Rectal smooth muscle tissue (tissue), 1 donor: Measurements from ENCODE around the gene PPP1R12B.

Experiments
- H3K27ac ChIP-seq: one replicate; pipeline ENCODE4 v1.7.0; 2013; ENCODE audit warnings: low read depth, low read length, inconsistent platforms
- H3K27me3 ChIP-seq: one replicate; pipeline ENCODE4 v1.7.0; 2013; ENCODE audit warnings: low read length; ENCODE audit not compliant: control insufficient read depth, insufficient read depth
- H3K36me3 ChIP-seq: one replicate; pipeline ENCODE4 v1.7.0; 2013; ENCODE audit warnings: low read length; ENCODE audit not compliant: control insufficient read depth, insufficient read depth
- H3K4me1 ChIP-seq: one replicate; pipeline ENCODE4 v1.7.0; 2013; ENCODE audit warnings: low read length; ENCODE audit not compliant: control insufficient read depth, insufficient read depth
- H3K4me3 ChIP-seq: one replicate; pipeline ENCODE4 v1.7.0; 2013; ENCODE audit warnings: low read length
- H3K9ac ChIP-seq: one replicate; pipeline ENCODE4 v1.7.0; 2013; ENCODE audit warnings: low read length

PPP1R12B gene

GRCh38 chr1:202348509-202349205 lies at the start of gene PPP1R12B:
PPP1R12B (plus strand) TSS chr1:202348699; CDS start chr1:202348852, 153 bp downstream.
- Histone ChIP-seq H3K9ac (peak within 1 kb of the TSS; percentile 78), H3K4me1 (no peaks in the 10 kb centered on the region), H3K4me3 (peak within 1 kb of the TSS; percentile 93)

GRCh38 chr1:202302166-202302565 lies 46.3 kb upstream of the PPP1R12B start:
- Histone ChIP-seq H3K4me3 (no peak overlapping the region), H3K27ac (no peak overlapping the region), H3K36me3 (no peaks in the 10 kb centered on the region), H3K27me3 (no peaks in the 10 kb centered on the region), H3K4me1 (no peaks in the 10 kb centered on the region), H3K9ac (no peak overlapping the region)

More at GRCh38 chr1:202348509-202349205, at the start of gene PPP1R12B:
- Histone ChIP-seq H3K36me3 (no peaks in the 10 kb centered on the region), H3K27me3 (no peaks in the 10 kb centered on the region), H3K27ac (peak within 1 kb of the TSS; percentile 78)

GRCh38 chr1:202304375-202304774 lies 44.1 kb upstream of the PPP1R12B start:
- Histone ChIP-seq H3K27me3 (no peaks in the 10 kb centered on the region), H3K36me3 (no peaks in the 10 kb centered on the region), H3K4me1 (no peaks in the 10 kb centered on the region), H3K27ac (no peak overlapping the region), H3K9ac (no peak overlapping the region), H3K4me3 (no peak overlapping the region)

GRCh38 chr1:202305168-202305567 lies 43.3 kb upstream of the PPP1R12B start:
- H3K4me3 ChIP-seq = no peak overlapping the region
- no peaks in the 10 kb centered on the region for H3K36me3 ChIP-seq
- H3K27ac ChIP-seq = no peak overlapping the region
- H3K9ac ChIP-seq = no peak overlapping the region
- no peaks in the 10 kb centered on the region for H3K27me3 ChIP-seq
- no peaks in the 10 kb centered on the region for H3K4me1 ChIP-seq

GRCh38 chr1:202306535-202307345 lies 41.8 kb upstream of the PPP1R12B start:
- no peaks in the 10 kb centered on the region for H3K36me3 ChIP-seq
- no peak overlapping the region for H3K9ac ChIP-seq
- no peaks in the 10 kb centered on the region for H3K4me1 ChIP-seq
- H3K4me3 ChIP-seq = no peak overlapping the region
- H3K27me3 ChIP-seq = no peaks in the 10 kb centered on the region
- no peak overlapping the region for H3K27ac ChIP-seq

- no peaks in the 10 kb centered on the region for H3K4me1 ChIP-seq
- H3K4me3 ChIP-seq = no peak overlapping the region
- no peaks in the 10 kb centered on the region for H3K36me3 ChIP-seq
- H3K27me3 ChIP-seq = no peaks in the 10 kb centered on the region
- no peak overlapping the region for H3K9ac ChIP-seq
- H3K27ac ChIP-seq = no peak overlapping the region
These were observed 38.3 kb upstream of the PPP1R12B start for GRCh38 chr1:202310071-202310725.

GRCh38 chr1:202310746-202311145 lies 37.8 kb upstream of the PPP1R12B start:
- Histone ChIP-seq H3K27ac (no peak overlapping the region), H3K4me1 (no peaks in the 10 kb centered on the region), H3K36me3 (no peaks in the 10 kb centered on the region), H3K9ac (no peak overlapping the region), H3K27me3 (no peaks in the 10 kb centered on the region), H3K4me3 (no peak overlapping the region)

GRCh38 chr1:202311875-202312635 lies 36.4 kb upstream of the PPP1R12B start:
- H3K27me3 ChIP-seq = no peaks in the 10 kb centered on the region
- no peaks in the 10 kb centered on the region for H3K36me3 ChIP-seq
- H3K4me3 ChIP-seq = no peak overlapping the region
- H3K9ac ChIP-seq = no peak overlapping the region
- H3K27ac ChIP-seq = no peak overlapping the region
- no peaks in the 10 kb centered on the region for H3K4me1 ChIP-seq

GRCh38 chr1:202315576-202316168 lies 32.8 kb upstream of the PPP1R12B start:
- Histone ChIP-seq H3K4me1 (no peaks in the 10 kb centered on the region), H3K27ac (no peak overlapping the region), H3K36me3 (no peaks in the 10 kb centered on the region), H3K27me3 (no peaks in the 10 kb centered on the region), H3K9ac (no peak overlapping the region), H3K4me3 (no peak overlapping the region)

- no peak overlapping the region for H3K4me3 ChIP-seq
- no peak overlapping the region for H3K27ac ChIP-seq
- no peak overlapping the region for H3K9ac ChIP-seq
- H3K4me1 ChIP-seq = no peaks in the 10 kb centered on the region
- no peaks in the 10 kb centered on the region for H3K36me3 ChIP-seq
- no peaks in the 10 kb centered on the region for H3K27me3 ChIP-seq
These were observed 32.3 kb upstream of the PPP1R12B start for GRCh38 chr1:202316186-202316585.

GRCh38 chr1:202317941-202318925 lies 30.3 kb upstream of the PPP1R12B start:
- no peaks in the 10 kb centered on the region for H3K36me3 ChIP-seq
- no peak overlapping the region for H3K27ac ChIP-seq
- H3K9ac ChIP-seq = no peak overlapping the region
- no peak overlapping the region for H3K4me3 ChIP-seq
- H3K4me1 ChIP-seq = no peaks in the 10 kb centered on the region
- no peaks in the 10 kb centered on the region for H3K27me3 ChIP-seq
